CD1c-positive myeloid dendritic cell (primary cell): ENCODE measurements around the gene RELN.

Experiments used
- DNase-seq: peaks from one replicate; pipeline ENCODE4 v3.0.0-alpha.2; 2016; ENCODE audit errors: extremely low spot score

Gene RELN

DNA sequence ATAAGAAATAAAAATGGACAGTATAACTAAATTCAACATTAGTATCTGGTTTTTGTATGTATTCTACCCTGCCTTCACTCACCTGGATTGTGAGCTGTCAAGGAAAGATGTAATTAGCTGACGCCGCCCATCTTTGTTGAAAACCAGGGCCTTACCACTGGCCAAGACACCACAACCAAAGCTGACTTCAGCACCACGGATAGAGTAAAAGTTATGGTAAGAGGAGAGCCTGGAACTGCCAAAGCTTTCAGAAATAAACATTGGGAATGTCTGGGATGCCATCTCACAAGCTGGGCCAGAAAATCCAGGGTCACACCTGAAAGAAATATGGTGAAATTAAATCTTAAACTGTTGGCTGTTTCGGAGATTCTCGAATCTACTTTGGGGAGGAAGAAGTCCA lies 353.3 kb downstream of the RELN start:
- no peak for DNase-seq

DNA sequence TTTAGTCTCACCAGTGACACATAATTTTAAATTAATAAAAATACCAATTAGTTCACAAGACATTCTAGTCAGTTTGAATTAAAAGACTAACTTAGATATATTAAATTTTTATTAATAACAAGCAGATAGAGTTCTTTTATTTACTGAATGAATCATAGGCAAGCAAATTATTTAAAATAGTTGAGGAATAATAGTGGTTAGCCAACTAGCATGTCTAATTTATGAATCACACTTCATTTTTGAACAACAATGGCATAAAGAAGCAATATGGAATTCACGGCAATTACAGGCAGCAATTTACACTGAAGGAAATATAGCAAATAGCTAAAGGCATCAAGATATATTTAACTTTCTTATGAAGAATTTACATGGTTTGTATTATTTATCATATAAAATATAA lies 356.5 kb downstream of the RELN start:
- no peak for DNase-seq

DNA sequence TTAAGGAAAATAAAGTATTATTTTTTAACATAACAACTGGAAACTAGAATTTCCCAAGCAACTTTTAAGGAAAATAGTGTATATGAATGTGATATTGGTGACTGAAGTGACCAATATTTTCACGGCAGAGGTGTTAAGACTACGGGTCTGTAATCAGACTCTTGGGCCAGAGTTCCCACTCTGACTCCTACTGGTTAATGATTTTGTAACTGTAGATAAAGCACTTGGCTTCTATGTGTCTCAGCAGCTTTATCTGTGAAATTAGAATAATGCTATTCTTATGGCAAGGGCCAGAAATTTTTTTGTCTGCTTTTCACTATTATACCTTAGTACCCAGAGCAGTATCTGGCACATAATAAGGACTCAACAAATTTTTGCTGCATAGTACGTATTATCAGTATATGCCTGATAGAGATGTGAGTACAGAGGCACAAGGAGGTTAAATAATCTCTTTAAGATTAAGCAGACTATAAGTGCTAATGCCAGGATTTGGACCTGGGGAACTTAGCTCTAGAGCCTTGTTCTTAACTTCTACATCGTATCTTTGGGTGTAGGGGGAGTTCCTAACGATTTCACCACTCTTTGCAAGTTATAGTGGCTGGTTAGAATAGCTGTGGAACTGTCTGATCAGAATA lies 357.3 kb downstream of the RELN start:
- DNase-seq = no peak

- peak; percentile 2 for DNase-seq
Observed at GRCh38 chr7:103630318-103630717, 359.1 kb downstream of the RELN start.

GRCh38 chr7:103628742-103629141 lies 360.7 kb downstream of the RELN start:
- no peak for DNase-seq

DNA sequence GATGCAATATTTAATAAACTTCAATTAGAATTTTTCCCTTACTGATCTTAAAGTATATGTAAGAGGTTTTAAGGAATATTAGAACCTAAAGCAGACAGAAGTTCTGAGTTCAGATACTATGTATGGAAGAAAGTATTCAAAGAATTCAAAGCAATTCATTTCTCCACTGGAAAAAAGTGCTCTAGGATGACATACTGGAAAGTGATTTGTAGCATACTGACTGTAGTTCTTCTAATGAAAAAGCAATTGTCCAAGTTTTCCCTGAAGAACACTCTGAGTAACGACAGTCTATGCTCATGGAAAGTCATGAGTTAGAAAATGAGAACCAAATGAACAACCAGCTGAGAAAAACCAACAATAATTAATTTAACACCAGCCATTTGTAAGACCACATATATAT lies 362.7 kb downstream of the RELN start:
- no peak for DNase-seq

DNA sequence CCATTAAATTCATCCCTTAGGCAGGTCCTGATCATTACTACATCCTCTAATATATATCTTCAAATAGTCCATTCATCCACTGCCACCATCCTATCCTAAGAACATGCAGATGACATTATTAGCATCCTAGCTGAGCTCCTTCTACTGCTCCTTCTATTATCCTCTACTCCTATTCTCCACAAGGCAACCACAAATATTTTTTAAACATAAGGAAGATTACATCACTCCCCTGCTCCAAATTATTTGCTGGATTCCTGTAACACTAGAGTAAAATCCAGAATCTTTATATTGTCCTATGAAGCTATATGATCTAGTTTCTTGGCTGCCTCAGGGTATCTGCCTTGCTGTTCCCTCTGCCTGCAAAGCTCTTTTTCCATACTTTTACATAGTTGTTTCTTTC lies 367.2 kb downstream of the RELN start:
- DNase-seq = no peak

- DNase-seq = no peak
Observed at GRCh38 chr7:103613655-103614642, 375.5 kb downstream of the RELN start.

GRCh38 chr7:103609778-103610177 lies 379.7 kb downstream of the RELN start:
- DNase-seq = no peak

DNA sequence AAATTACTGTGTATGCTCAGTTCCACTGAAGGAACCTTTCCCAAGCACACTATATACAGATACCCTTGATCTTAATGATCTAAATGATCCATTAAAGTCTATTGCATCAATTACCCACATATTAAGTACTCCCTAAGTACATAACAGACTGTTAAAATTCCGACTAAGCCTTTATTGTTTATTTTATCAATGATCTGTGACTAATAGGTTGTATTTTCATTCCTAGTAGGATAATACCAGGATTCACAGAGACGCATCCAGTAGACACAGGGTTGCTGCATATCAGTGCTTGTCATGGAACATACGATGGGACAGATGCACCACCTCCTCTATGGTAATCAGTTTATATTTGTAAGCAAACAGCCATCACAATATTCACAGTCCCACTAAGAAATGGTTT lies 383.8 kb downstream of the RELN start:
- DNase-seq = no peak

DNA sequence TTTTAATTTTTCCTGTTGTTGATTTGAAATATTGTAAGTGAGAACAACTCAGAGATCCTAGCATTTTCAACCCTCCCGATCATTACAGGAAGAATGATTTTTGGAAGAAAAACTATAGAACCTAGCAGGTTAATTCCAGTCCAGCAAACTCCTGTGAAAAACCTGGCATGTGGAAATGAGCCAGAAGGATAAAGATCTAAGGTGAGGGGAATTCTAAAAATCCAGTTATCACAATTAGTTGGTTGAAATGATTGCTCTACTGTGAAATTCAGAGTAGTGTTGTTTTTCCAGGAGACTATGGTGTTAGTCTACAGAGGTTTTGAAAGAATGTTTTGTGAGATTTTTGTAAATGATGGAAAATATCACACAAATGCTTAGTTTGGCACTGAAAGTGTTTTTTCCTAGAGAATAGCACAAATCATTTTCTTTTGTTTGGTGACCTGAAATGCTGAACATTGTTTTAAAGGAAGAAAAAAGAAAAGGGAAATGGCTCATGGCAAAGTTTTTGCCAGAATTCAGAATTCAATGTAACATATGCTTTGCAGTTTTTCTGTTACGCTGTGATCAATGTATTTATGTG lies 391.0 kb downstream of the RELN start:
- no peak for DNase-seq

DNA sequence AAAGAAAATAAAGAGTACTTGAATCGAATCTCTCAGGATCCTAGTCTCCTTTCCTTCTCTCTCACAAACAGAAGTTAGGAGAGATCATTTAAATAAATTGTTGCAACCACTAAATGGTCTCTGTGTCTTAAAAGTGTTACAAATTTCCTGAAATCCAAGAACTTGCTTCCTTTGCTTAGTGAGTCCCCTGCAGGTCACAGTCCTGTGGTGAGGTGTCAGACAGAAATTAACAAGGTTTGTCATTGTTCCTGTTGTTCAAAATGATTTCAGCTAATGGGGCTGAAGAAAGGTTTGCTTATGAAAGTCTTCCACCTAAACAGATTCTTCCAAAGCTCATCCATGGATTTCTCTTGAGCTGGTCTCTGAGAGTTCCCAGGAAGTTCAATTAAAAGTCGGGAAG lies 391.9 kb downstream of the RELN start:
- DNase-seq = no peak

DNA sequence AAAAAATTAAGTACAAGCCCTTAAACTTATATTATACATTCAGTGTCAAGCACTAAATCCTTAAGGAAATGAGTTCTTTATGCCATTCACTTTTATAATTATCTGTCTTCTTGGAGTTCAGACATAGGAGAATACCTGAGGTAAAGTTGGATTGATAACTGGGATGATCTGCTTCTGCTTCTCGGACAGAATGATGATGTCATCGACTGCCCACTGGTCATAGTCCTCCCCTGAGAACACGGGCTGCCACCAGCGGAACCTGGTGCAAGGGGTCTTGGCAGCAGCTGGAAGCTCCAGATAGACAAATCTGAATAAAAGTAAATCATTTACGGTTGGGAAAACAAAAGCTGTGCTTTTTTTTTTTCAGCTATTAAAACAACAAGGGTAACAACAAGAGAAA lies 395.3 kb downstream of the RELN start:
- DNase-seq = no peak

- DNase-seq = no peak
Observed at GRCh38 chr7:103593691-103594090, 395.8 kb downstream of the RELN start.

DNA sequence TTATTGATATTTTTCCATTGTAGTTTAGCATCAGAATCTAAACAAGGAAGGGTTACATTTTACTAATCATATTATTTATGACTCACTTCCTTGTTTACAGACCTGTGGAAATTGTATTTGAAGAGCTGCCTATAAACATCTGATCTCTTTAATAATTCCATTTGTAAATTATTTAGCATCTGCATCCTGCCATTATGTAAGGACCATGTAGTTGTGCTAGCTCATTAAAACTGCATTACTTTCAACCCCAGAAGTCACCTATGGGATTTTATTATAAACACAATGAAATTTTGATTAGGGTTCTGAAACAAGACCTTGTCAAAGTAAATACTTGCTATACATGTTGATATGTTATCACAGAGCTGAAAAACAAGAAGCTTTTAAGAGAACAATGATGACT lies 396.6 kb downstream of the RELN start:
- no peak for DNase-seq

GRCh38 chr7:103592187-103592586 lies 397.3 kb downstream of the RELN start:
- DNase-seq = no peak

GRCh38 chr7:103580031-103580430 lies 409.4 kb downstream of the RELN start:
- DNase-seq = no peak

- DNase-seq = no peak
Observed at GRCh38 chr7:103577059-103577458, 412.4 kb downstream of the RELN start.

DNA sequence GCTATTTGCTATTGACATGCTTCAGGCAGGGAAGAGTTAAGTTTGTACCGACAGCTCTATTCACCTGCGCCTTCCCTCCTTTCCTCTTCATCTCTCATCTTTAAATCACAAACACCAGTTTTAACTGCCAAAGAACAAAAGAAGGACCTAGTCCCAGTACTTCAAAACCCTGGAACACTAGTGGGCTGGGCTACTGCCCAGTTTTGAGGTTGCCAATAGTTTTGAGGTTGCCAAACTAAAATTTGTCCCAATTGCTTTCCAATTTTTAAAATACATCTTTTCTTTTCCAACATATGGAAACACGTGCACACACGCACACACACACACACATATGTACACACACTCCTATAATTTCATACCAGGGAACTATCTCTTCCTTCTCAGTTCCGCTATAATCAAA lies 412.8 kb downstream of the RELN start:
- DNase-seq = no peak

GRCh38 chr7:103574576-103574975 lies 414.9 kb downstream of the RELN start:
- no peak for DNase-seq

DNA sequence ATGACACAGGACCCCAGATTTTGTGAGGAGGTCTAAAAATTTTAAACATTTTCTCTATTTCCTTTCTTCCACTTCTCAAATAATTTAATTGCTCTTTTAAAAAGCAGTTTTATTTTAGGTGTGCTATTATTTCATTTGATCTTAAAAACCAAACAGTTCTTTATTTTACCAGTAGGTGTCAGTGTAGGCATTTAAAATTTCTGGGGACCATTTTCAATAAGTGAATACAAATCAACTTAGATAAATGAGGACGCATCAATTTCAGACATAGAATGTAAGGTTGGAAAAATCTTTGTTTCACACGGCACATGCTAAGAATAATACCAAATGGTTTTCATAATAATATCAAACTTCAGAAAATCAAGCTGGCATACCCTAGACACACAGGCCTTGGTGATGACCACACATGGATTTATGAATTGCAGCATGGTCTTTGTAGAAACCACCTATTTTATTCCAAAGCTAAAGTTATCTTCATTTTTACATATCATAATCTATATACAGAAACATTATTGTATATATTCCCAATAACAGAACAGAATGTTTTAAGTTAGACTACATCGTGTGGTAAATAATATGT lies 415.9 kb downstream of the RELN start:
- DNase-seq = peak; percentile 30

DNA sequence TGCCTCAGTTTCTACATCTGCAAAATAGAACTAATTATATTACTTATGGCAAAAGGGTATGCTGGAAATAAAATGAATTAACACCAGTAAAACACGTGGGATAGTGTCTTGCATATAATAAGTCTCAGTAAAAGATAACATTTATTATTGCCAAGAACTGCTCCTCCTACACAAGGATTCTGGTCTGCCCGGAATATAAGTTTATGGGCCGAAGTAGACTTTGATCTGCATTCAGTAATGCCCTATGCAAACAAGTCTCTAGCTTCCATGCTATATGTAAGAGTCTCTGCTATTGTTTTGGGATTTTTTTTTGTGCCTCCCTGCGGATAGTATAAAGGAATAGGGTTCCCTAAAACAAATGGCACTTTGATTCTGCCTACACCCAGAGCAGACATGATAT lies 417.9 kb downstream of the RELN start:
- no peak for DNase-seq
